Suprapubic skin (tissue), 4 donors: Measurements from ENCODE around the gene PPP1R9A. TPM values are rescaled to one million over a fixed set of nuclear protein-coding genes. Genes with fewer than 3 reads are reported as not detected.

ENCODE experiments used
- DNase-seq, 2 donors: peaks; one replicate each; pipeline ENCODE4 v3.0.0-alpha.2; 2019; ENCODE audit warnings: low spot score in 2 of 2
- H3K27ac ChIP-seq: fragments of 200-600 bp; sonication (generic); one replicate; pipeline ENCODE4 v1.5.1; 2019
- H3K27me3 ChIP-seq: fragments of 200-600 bp; sonication (generic); one replicate; pipeline ENCODE4 v1.5.1; 2019
- H3K36me3 ChIP-seq: fragments of 200-600 bp; sonication (generic); one replicate; pipeline ENCODE4 v1.5.1; 2019
- H3K4me1 ChIP-seq: fragments of 200-600 bp; sonication (generic); one replicate; pipeline ENCODE4 v1.5.1; 2019
- H3K4me3 ChIP-seq: fragments of 200-600 bp; sonication (generic); one replicate; pipeline ENCODE4 v1.5.1; 2019; ENCODE audit warnings: mild to moderate bottlenecking
- H3K9me3 ChIP-seq: fragments of 200-600 bp; sonication (generic); one replicate; pipeline ENCODE4 v1.5.1; 2019
- CTCF ChIP-seq, 2 donors: fragments of 200-600 bp in 1 of 2; fragments of 450-650 bp in 1 of 2; sonication (generic) in 1 of 2; IDR thresholded peaks; one replicate each; pipeline ENCODE4 v1.5.1; 2016 to 2019; ENCODE audit warnings: antibody characterized with exemption in 2 of 2, mild to moderate bottlenecking in 1 of 2, moderate library complexity in 1 of 2
- EP300 ChIP-seq: sonication (generic); formaldehyde crosslinking; IDR thresholded peaks from one replicate; pipeline ENCODE4 v1.6.1; 2017; ENCODE audit warnings: antibody characterized with exemption
- POLR2A ChIP-seq, 2 donors: fragments of 450-650 bp; IDR thresholded peaks; one replicate each; pipeline ENCODE4 v1.6.1; 2017; ENCODE audit warnings: antibody characterized with exemption in 2 of 2, mild to moderate bottlenecking in 2 of 2, moderate library complexity in 2 of 2
- POLR2AphosphoS5 ChIP-seq, 3 donors: sonication (generic); formaldehyde crosslinking; IDR thresholded peaks; one replicate each; pipeline ENCODE4 v1.6.1; 2017; ENCODE audit warnings: antibody characterized with exemption in 3 of 3
- WGBS: methylation state at CpG from one replicate; pipeline ENCODE4 v1.1.5; 2018; 5-methylcytosine and 5-hydroxymethylcytosine counted together
- total RNA-seq, 4 donors: library from RNA; depleted of rRNA; stranded (reverse); fragments of >200 nt; gene quantifications; one replicate each; pipeline ENCODE4 v1.1.0, GENCODE V29; 2016

PPP1R9A gene
- total RNA-seq, 4 donors from 2014 or later = 0.49 to 8.6 (median 2.5) TPM

- Histone ChIP-seq H3K27ac (no peak overlapping the region), H3K4me3 (no peak overlapping the region), H3K4me1 (no peaks in the 10 kb centered on the region), H3K36me3 (no peaks in the 10 kb centered on the region), H3K27me3 (no peaks in the 10 kb centered on the region), H3K9me3 (peaks cover 1% of the 10 kb centered on the region)
- TF ChIP-seq CTCF (IDR thresholded peaks at IDR 0.05) (no peak), POLR2AphosphoS5 (IDR thresholded peaks at IDR 0.05) (no peak)
- no peak for DNase-seq
- WGBS = 91% methylated on average over 1 of the region's 1 CpG
These were observed 121.3 kb downstream of the PPP1R9A start for GRCh38 chr7:95028683-95029082.

- no peaks in the 10 kb centered on the region for H3K4me1 ChIP-seq
- no peaks in the 10 kb centered on the region for H3K27me3 ChIP-seq
- no peak overlapping the region for H3K4me3 ChIP-seq
- no peak for DNase-seq
- no peak for TF ChIP-seq EP300
- TF ChIP-seq POLR2AphosphoS5 (IDR thresholded peaks at IDR 0.05) = no peak
- no peak overlapping the region for H3K27ac ChIP-seq
- no peaks in the 10 kb centered on the region for H3K36me3 ChIP-seq
- no peaks in the 10 kb centered on the region for H3K9me3 ChIP-seq
These were observed 127.9 kb downstream of the PPP1R9A start for GRCh38 chr7:95035295-95035694.

GRCh38 chr7:95041031-95041430 is 133.6 kb downstream of the PPP1R9A start:
- Histone ChIP-seq H3K4me1 (no peaks in the 10 kb centered on the region), H3K9me3 (no peaks in the 10 kb centered on the region), H3K27ac (no peak overlapping the region), H3K36me3 (no peaks in the 10 kb centered on the region), H3K4me3 (no peak overlapping the region), H3K27me3 (no peaks in the 10 kb centered on the region)
- WGBS = 56% methylated on average over 4 of the region's 4 CpGs
- no peak for DNase-seq
- TF ChIP-seq POLR2A (IDR thresholded peaks at IDR 0.05) (no peak), POLR2AphosphoS5 (IDR thresholded peaks at IDR 0.05) (no peak), EP300 (no peak), CTCF (IDR thresholded peaks at IDR 0.05) (no peak)

- no peak overlapping the region for H3K4me3 ChIP-seq
- 89% methylated on average over 8 of the region's 8 CpGs for WGBS
- DNase-seq = no peak
- no peak overlapping the region for H3K27ac ChIP-seq
- no peaks in the 10 kb centered on the region for H3K4me1 ChIP-seq
- no peaks in the 10 kb centered on the region for H3K9me3 ChIP-seq
- H3K36me3 ChIP-seq = no peaks in the 10 kb centered on the region
- no peaks in the 10 kb centered on the region for H3K27me3 ChIP-seq
- TF ChIP-seq POLR2A (IDR thresholded peaks at IDR 0.05) = no peak
- no peak for TF ChIP-seq CTCF (IDR thresholded peaks at IDR 0.05)
- no peak for TF ChIP-seq POLR2AphosphoS5 (IDR thresholded peaks at IDR 0.05)
- TF ChIP-seq EP300 = no peak
These were observed 138.0 kb downstream of the PPP1R9A start for GRCh38 chr7:95045236-95045923.

GRCh38 chr7:95046494-95047240 is 139.3 kb downstream of the PPP1R9A start:
- TF ChIP-seq POLR2AphosphoS5 (IDR thresholded peaks at IDR 0.05) (no peak), EP300 (no peak), CTCF (IDR thresholded peaks at IDR 0.05) (no peak), POLR2A (IDR thresholded peaks at IDR 0.05) (no peak)
- H3K27ac ChIP-seq = no peak overlapping the region
- no peak overlapping the region for H3K4me3 ChIP-seq
- 67% methylated on average over 7 of the region's 7 CpGs for WGBS
- no peaks in the 10 kb centered on the region for H3K36me3 ChIP-seq
- no peak for DNase-seq
- H3K9me3 ChIP-seq = no peaks in the 10 kb centered on the region
- no peaks in the 10 kb centered on the region for H3K4me1 ChIP-seq
- H3K27me3 ChIP-seq = no peaks in the 10 kb centered on the region
